GM19467 (cell line): ENCODE data around the gene SLC43A3.
A peak's percentile ranks its signal among the peaks of the same experiment; 100 is the strongest.

ENCODE experiments used
- ATAC-seq: cut with Tn5 transposase; IDR thresholded peaks from one replicate; pipeline ENCODE4 v1.9.1; 2021; ENCODE audit warnings: mild to moderate bottlenecking, moderate library complexity; ENCODE audit not compliant: unreplicated experiment

SLC43A3 gene

GRCh38 chr11:57430952-57431351 lies 4.0 kb upstream of the SLC43A3 start:
- no peak for ATAC-seq

GRCh38 chr11:57429946-57430345 lies 3.0 kb upstream of the SLC43A3 start:
- ATAC-seq: no peak

GRCh38 chr11:57428643-57429042 lies 1.7 kb upstream of the SLC43A3 start:
- no peak for ATAC-seq

- no peak for ATAC-seq
Measured at GRCh38 chr11:57427727-57428082, 784 bp upstream of the SLC43A3 start.

GRCh38 chr11:57426439-57426928 lies 437 bp downstream of the SLC43A3 start:
- no peak for ATAC-seq

GRCh38 chr11:57425565-57426438 lies 1.1 kb downstream of the SLC43A3 start:
- ATAC-seq: no peak

GRCh38 chr11:57424792-57425564 lies 1.9 kb downstream of the SLC43A3 start:
- peak; percentile 91 for ATAC-seq

- ATAC-seq: no peak
Measured at GRCh38 chr11:57424137-57424791, 2.7 kb downstream of the SLC43A3 start.

- ATAC-seq: no peak
Measured at GRCh38 chr11:57422669-57423068, 4.3 kb downstream of the SLC43A3 start.

- no peak for ATAC-seq
Measured at GRCh38 chr11:57421805-57422204, 5.1 kb downstream of the SLC43A3 start.

GRCh38 chr11:57421066-57421465 lies 5.9 kb downstream of the SLC43A3 start:
- ATAC-seq: no peak

GRCh38 chr11:57419146-57419545 lies 7.8 kb downstream of the SLC43A3 start:
- no peak for ATAC-seq

- no peak for ATAC-seq
Measured at GRCh38 chr11:57418131-57418530, 8.8 kb downstream of the SLC43A3 start.

GRCh38 chr11:57417056-57417455 lies 9.9 kb downstream of the SLC43A3 start:
- no peak for ATAC-seq

GRCh38 chr11:57416436-57416835 lies 10.5 kb downstream of the SLC43A3 start:
- ATAC-seq: no peak

GRCh38 chr11:57414612-57415212 lies 12.2 kb downstream of the SLC43A3 start:
- ATAC-seq: no peak

- ATAC-seq: no peak
Measured at GRCh38 chr11:57413681-57414080, 13.2 kb downstream of the SLC43A3 start.

- ATAC-seq: no peak
Measured at GRCh38 chr11:57410287-57410686, 16.6 kb downstream of the SLC43A3 start.

- ATAC-seq: no peak
Measured at GRCh38 chr11:57409321-57410100, 17.4 kb downstream of the SLC43A3 start.

- no peak for ATAC-seq
Measured at GRCh38 chr11:57408771-57409170, 18.1 kb downstream of the SLC43A3 start.
